ENCODE data around the gene GCNT1. TPM values are rescaled to one million over a fixed set of nuclear protein-coding genes. Genes with fewer than 3 reads are reported as not detected.
"Not testable (repeated sequence)": the region's sequence is repeated elsewhere in the genome, so short reads cannot be mapped to it uniquely, and the experiment has no call there.

Gene GCNT1
- total and polyA plus RNA-seq, 4 experiments from 2014 or later = 3.4 to 9.3 (median 7.5) TPM

GRCh38 chr9:76532877-76533276, 73.9 kb downstream of the GCNT1 start:
- H3K36me3 Mint-ChIP-seq; H3K4me3 Mint-ChIP-seq; H3K27ac Mint-ChIP-seq; H3K27me3 ChIP-seq (ENCODE audit: insufficient read depth, low read length); H3K36me3 ChIP-seq (ENCODE audit: insufficient read depth, low read length); H3K4me1 ChIP-seq (ENCODE audit: insufficient read depth, low read length); H3K9me3 ChIP-seq (ENCODE audit: control insufficient read depth in 1 of 2, low read length in 2 of 2); H3K9me3 Mint-ChIP-seq; POLR2A ChIA-PET (ENCODE audit: partially characterized antibody); intact Hi-C loops (cut with micrococcal nuclease); H3K4me3 ChIP-seq (ENCODE audit: low read length in 2 of 2); H3K27ac ChIP-seq (ENCODE audit: low read depth, low read length); DNase-seq; H3K27me3 Mint-ChIP-seq: not testable (repeated sequence)
- peaks cover 0 to 16% (median 7%) of the 10 kb centered on the region in 4 donors for H3K4me1 Mint-ChIP-seq
- CTCF ChIA-PET (ENCODE audit: partially characterized antibody) = interaction anchor here (1.5 kb wide), 1 partner anchor 16 kb away, joined by 3 read pairs; no protein-coding TSS in a partner anchor

- Mint-ChIP-seq H3K27me3 (no peaks in the 10 kb centered on the region), H3K4me1 (peaks cover 0 to 16% (median 7%) of the 10 kb centered on the region in 4 donors), H3K4me3 (no peak overlapping the region), H3K36me3 (no peaks in the 10 kb centered on the region), H3K9me3 (no peaks in the 10 kb centered on the region), H3K27ac (peak overlapping the region in 2 of 7 donors; percentile 1 to 11)
- POLR2A ChIA-PET (ENCODE audit: partially characterized antibody) = no interaction called here
- Histone ChIP-seq H3K4me1 (ENCODE audit: insufficient read depth, low read length) (no peaks in the 10 kb centered on the region), H3K36me3 (ENCODE audit: insufficient read depth, low read length) (no peaks in the 10 kb centered on the region), H3K27ac (ENCODE audit: low read depth, low read length) (no peak overlapping the region), H3K4me3 (ENCODE audit: low read length in 2 of 2) (no peak overlapping the region), H3K27me3 (ENCODE audit: insufficient read depth, low read length) (no peaks in the 10 kb centered on the region), H3K9me3 (ENCODE audit: control insufficient read depth in 1 of 2, low read length in 2 of 2) (no peaks in the 10 kb centered on the region)
- intact Hi-C loops (cut with micrococcal nuclease) = no loop called here
- CTCF ChIA-PET (ENCODE audit: partially characterized antibody) = interaction anchor here (0.7 to 1.5 kb wide), 3 partner anchors 17 to 87 kb away, joined by 3 to 4 read pairs (median 3); no protein-coding TSS in a partner anchor
- DNase-seq = no peak
Observed at GRCh38 chr9:76534026-76534425, 75.0 kb downstream of the GCNT1 start.

GRCh38 chr9:76537150-76537646, 78.2 kb downstream of the GCNT1 start:
- no peak overlapping the region for H3K27ac Mint-ChIP-seq
- H3K9me3 Mint-ChIP-seq = no peaks in the 10 kb centered on the region
- H3K4me1 ChIP-seq (ENCODE audit: insufficient read depth, low read length) = no peaks in the 10 kb centered on the region
- no peak for DNase-seq
- no peaks in the 10 kb centered on the region for H3K36me3 ChIP-seq (ENCODE audit: insufficient read depth, low read length)
- H3K27me3 Mint-ChIP-seq = no peaks in the 10 kb centered on the region
- intact Hi-C loops (cut with micrococcal nuclease) = no loop called here
- no peak overlapping the region for H3K4me3 Mint-ChIP-seq
- H3K36me3 Mint-ChIP-seq = no peaks in the 10 kb centered on the region
- ChIA-PET CTCF (ENCODE audit: partially characterized antibody) (no interaction called here), POLR2A (ENCODE audit: partially characterized antibody) (no interaction called here)
- no peaks in the 10 kb centered on the region for H3K9me3 ChIP-seq (ENCODE audit: control insufficient read depth in 1 of 2, low read length in 2 of 2)
- no peak overlapping the region for H3K4me3 ChIP-seq (ENCODE audit: low read length in 2 of 2)
- peaks cover 0 to 8% (median 2%) of the 10 kb centered on the region in 4 donors for H3K4me1 Mint-ChIP-seq
- no peaks in the 10 kb centered on the region for H3K27me3 ChIP-seq (ENCODE audit: insufficient read depth, low read length)
- no peak overlapping the region for H3K27ac ChIP-seq (ENCODE audit: low read depth, low read length)

- no peaks in the 10 kb centered on the region for H3K4me1 Mint-ChIP-seq
- no peaks in the 10 kb centered on the region for H3K9me3 Mint-ChIP-seq
- no peaks in the 10 kb centered on the region for H3K9me3 ChIP-seq (ENCODE audit: control insufficient read depth in 1 of 2, low read length in 2 of 2)
- no peaks in the 10 kb centered on the region for H3K36me3 ChIP-seq (ENCODE audit: insufficient read depth, low read length)
- no peak overlapping the region for H3K27ac Mint-ChIP-seq
- no peak for DNase-seq
- no peak overlapping the region for H3K4me3 ChIP-seq (ENCODE audit: low read length in 2 of 2)
- no peaks in the 10 kb centered on the region for H3K36me3 Mint-ChIP-seq
- H3K27me3 ChIP-seq (ENCODE audit: insufficient read depth, low read length) = no peaks in the 10 kb centered on the region
- ChIA-PET POLR2A (ENCODE audit: partially characterized antibody) (no interaction called here), CTCF (ENCODE audit: partially characterized antibody) (no interaction called here)
- no peak overlapping the region for H3K4me3 Mint-ChIP-seq
- no peaks in the 10 kb centered on the region for H3K4me1 ChIP-seq (ENCODE audit: insufficient read depth, low read length)
- no peak overlapping the region for H3K27ac ChIP-seq (ENCODE audit: low read depth, low read length)
- intact Hi-C loops (cut with micrococcal nuclease) = no loop called here
- no peaks in the 10 kb centered on the region for H3K27me3 Mint-ChIP-seq
Observed at GRCh38 chr9:76539180-76539579, 80.2 kb downstream of the GCNT1 start.

- Mint-ChIP-seq H3K27ac (no peak overlapping the region), H3K4me1 (no peaks in the 10 kb centered on the region), H3K36me3 (no peaks in the 10 kb centered on the region), H3K9me3 (peaks cover 0 to 2% (median 0%) of the 10 kb centered on the region in 8 donors), H3K4me3 (no peak overlapping the region), H3K27me3 (no peaks in the 10 kb centered on the region)
- H3K4me1 ChIP-seq (ENCODE audit: insufficient read depth, low read length) = no peaks in the 10 kb centered on the region
- no peaks in the 10 kb centered on the region for H3K36me3 ChIP-seq (ENCODE audit: insufficient read depth, low read length)
- intact Hi-C loops (cut with micrococcal nuclease) = no loop called here
- no peaks in the 10 kb centered on the region for H3K27me3 ChIP-seq (ENCODE audit: insufficient read depth, low read length)
- CTCF ChIA-PET (ENCODE audit: partially characterized antibody) = no interaction called here
- POLR2A ChIA-PET (ENCODE audit: partially characterized antibody) = no interaction called here
- H3K4me3 ChIP-seq (ENCODE audit: low read length in 2 of 2) = no peak overlapping the region
- no peak overlapping the region for H3K27ac ChIP-seq (ENCODE audit: low read depth, low read length)
- H3K9me3 ChIP-seq (ENCODE audit: control insufficient read depth in 1 of 2, low read length in 2 of 2) = no peaks in the 10 kb centered on the region
- DNase-seq = no peak
Observed at GRCh38 chr9:76542360-76542759, 83.4 kb downstream of the GCNT1 start.

- intact Hi-C loops (cut with micrococcal nuclease) = no loop called here
- Histone ChIP-seq H3K27ac (ENCODE audit: low read depth, low read length) (no peak overlapping the region), H3K9me3 (ENCODE audit: control insufficient read depth in 1 of 2, low read length in 2 of 2) (no peaks in the 10 kb centered on the region), H3K4me1 (ENCODE audit: insufficient read depth, low read length) (no peaks in the 10 kb centered on the region), H3K27me3 (ENCODE audit: insufficient read depth, low read length) (no peaks in the 10 kb centered on the region), H3K4me3 (ENCODE audit: low read length in 2 of 2) (no peak overlapping the region), H3K36me3 (ENCODE audit: insufficient read depth, low read length) (no peaks in the 10 kb centered on the region)
- no peak overlapping the region for H3K4me3 Mint-ChIP-seq
- POLR2A ChIA-PET (ENCODE audit: partially characterized antibody) = no interaction called here
- no peak for DNase-seq
- no peak overlapping the region for H3K27ac Mint-ChIP-seq
- CTCF ChIA-PET (ENCODE audit: partially characterized antibody) = interaction anchor here (1.6 kb wide), 1 partner anchor 114 kb away, joined by 3 read pairs; no protein-coding TSS in a partner anchor
- no peaks in the 10 kb centered on the region for H3K27me3 Mint-ChIP-seq
- H3K9me3 Mint-ChIP-seq = peaks cover 0 to 2% (median 0%) of the 10 kb centered on the region in 8 donors
- no peaks in the 10 kb centered on the region for H3K36me3 Mint-ChIP-seq
- no peaks in the 10 kb centered on the region for H3K4me1 Mint-ChIP-seq
Observed at GRCh38 chr9:76545191-76545590, 86.2 kb downstream of the GCNT1 start.

GRCh38 chr9:76552181-76552580, 93.2 kb downstream of the GCNT1 start:
- Histone ChIP-seq H3K36me3 (ENCODE audit: insufficient read depth, low read length) (no peaks in the 10 kb centered on the region), H3K27ac (ENCODE audit: low read depth, low read length) (no peak overlapping the region), H3K27me3 (ENCODE audit: insufficient read depth, low read length) (no peaks in the 10 kb centered on the region), H3K9me3 (ENCODE audit: control insufficient read depth in 1 of 2, low read length in 2 of 2) (no peaks in the 10 kb centered on the region), H3K4me3 (ENCODE audit: low read length in 2 of 2) (no peak overlapping the region), H3K4me1 (ENCODE audit: insufficient read depth, low read length) (no peaks in the 10 kb centered on the region)
- DNase-seq = no peak
- Mint-ChIP-seq H3K27me3 (no peaks in the 10 kb centered on the region), H3K4me1 (no peaks in the 10 kb centered on the region), H3K4me3 (no peak overlapping the region), H3K9me3 (peaks cover 0 to 2% (median 0%) of the 10 kb centered on the region in 8 donors), H3K36me3 (no peaks in the 10 kb centered on the region), H3K27ac (no peak overlapping the region)
- CTCF ChIA-PET (ENCODE audit: partially characterized antibody) = no interaction called here
- intact Hi-C loops (cut with micrococcal nuclease) = no loop called here
- POLR2A ChIA-PET (ENCODE audit: partially characterized antibody) = no interaction called here
